Measurements from ENCODE around the gene ZXDC.

The ZXDC gene

GRCh38 chr3:126515066-126515706 is 39.5 kb upstream of the ZXDC start:
- DNase-seq (ENCODE audit: low read depth): no peak
- no peak for TF ChIP-seq CTCF (conservative IDR thresholded peaks at IDR 0.05; ENCODE audit: low read depth, low read length)
- no peak overlapping the region for H3K4me3 ChIP-seq (ENCODE audit: low read depth, low read length)

GRCh38 chr3:126514161-126514560 is 38.5 kb upstream of the ZXDC start:
- no peak overlapping the region for H3K4me3 ChIP-seq (ENCODE audit: low read depth, low read length)
- no peak for TF ChIP-seq CTCF (conservative IDR thresholded peaks at IDR 0.05; ENCODE audit: low read depth, low read length)
- DNase-seq (ENCODE audit: low read depth): no peak

GRCh38 chr3:126512916-126513650 is 37.4 kb upstream of the ZXDC start:
- DNase-seq (ENCODE audit: low read depth): no peak
- TF ChIP-seq CTCF (conservative IDR thresholded peaks at IDR 0.05; ENCODE audit: low read depth, low read length): no peak
- H3K4me3 ChIP-seq (ENCODE audit: low read depth, low read length): no peak overlapping the region

GRCh38 chr3:126512026-126512425 is 36.3 kb upstream of the ZXDC start:
- TF ChIP-seq CTCF (conservative IDR thresholded peaks at IDR 0.05; ENCODE audit: low read depth, low read length): no peak
- no peak overlapping the region for H3K4me3 ChIP-seq (ENCODE audit: low read depth, low read length)
- DNase-seq (ENCODE audit: low read depth): no peak

GRCh38 chr3:126511291-126511690 is 35.6 kb upstream of the ZXDC start:
- no peak overlapping the region for H3K4me3 ChIP-seq (ENCODE audit: low read depth, low read length)
- TF ChIP-seq CTCF (conservative IDR thresholded peaks at IDR 0.05; ENCODE audit: low read depth, low read length): no peak
- no peak for DNase-seq (ENCODE audit: low read depth)

- DNase-seq (ENCODE audit: low read depth): no peak
- H3K4me3 ChIP-seq (ENCODE audit: low read depth, low read length): no peak overlapping the region
- TF ChIP-seq CTCF (conservative IDR thresholded peaks at IDR 0.05; ENCODE audit: low read depth, low read length): no peak
Observed at GRCh38 chr3:126510308-126510910, 34.7 kb upstream of the ZXDC start.

Data from choroid plexus epithelial cell (primary cell).